Measurements from ENCODE around the gene LY6G5C. TPM values are rescaled to one million over a fixed set of nuclear protein-coding genes. Genes with fewer than 3 reads are reported as not detected.

LY6G5C gene
- total and polyA plus RNA-seq, 9 of the 15 experiments (the other 6 are each of a cell fraction or from before 2014, with no cell fraction given): 0.10 to 0.67 (median 0.46) TPM; not detected in 4

DNA sequence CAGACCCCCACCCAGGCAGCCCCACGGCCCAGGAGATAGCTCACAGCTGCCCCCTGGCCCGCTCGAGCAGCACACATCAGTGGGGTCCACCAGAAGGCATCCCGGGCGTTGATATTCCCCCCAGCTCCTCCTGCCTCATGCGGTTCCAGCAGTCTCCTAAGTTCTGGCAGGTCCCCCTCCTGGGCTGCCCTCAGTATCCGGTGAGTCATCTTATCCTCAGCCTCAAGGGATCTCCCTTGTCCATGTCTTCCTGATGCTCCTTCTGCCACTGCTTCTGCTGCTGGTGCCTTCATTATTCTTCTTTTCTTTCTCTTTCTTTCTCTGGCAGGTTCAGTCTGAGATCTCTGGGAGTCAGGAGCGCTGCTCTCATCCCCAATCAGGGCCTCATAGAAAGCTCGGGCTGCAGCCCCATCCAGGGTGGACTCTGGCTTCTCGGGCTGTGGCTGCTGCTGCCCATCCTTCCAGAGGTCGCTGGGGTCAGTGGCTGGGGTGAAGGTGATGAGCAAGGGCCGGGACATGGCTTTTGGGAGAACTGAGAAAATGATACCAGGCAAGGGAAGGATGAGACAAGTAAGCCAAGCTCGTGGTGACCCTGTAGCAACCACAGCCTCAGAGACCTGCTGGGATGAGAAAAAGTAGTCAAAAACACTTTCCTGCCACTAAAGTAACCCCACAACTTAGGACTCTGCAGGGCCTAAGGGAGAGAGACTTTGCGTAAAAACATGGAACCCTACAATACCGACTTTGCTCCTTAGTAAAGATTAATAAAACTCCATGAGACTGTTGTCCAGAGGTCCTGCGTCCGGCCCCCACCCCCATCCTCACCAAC, 16.7 kb downstream of the LY6G5C start (continued):
- TF ChIP-seq TAF15 (IDR thresholded peaks at IDR 0.05; ENCODE audit: low read depth, low read length) (no peak), RHOXF2B (CRISPR knock-in tag; conservative IDR thresholded peaks at IDR 0.05) (no peak), TRIM24 (IDR thresholded peaks at IDR 0.05) (peak in 1 of 2 experiments; percentile 38; a peak in 1 of 4 replicates), MTF1 (CRISPR knock-in tag; IDR thresholded peaks at IDR 0.05; ENCODE audit: borderline replicate concordance) (no peak), KLF1 (tag; IDR thresholded peaks at IDR 0.05) (no peak), PHB2 (IDR thresholded peaks at IDR 0.05; ENCODE audit: low read depth) (no peak; the same call in 1 of the 2 replicates), PHF21A (IDR thresholded peaks at IDR 0.05; ENCODE audit: borderline replicate concordance, low read depth) (no peak), XRCC5 (IDR thresholded peaks at IDR 0.05; ENCODE audit: low read depth, low read length) (0 out of 2 replicates have a peak, but pooled peaks have one; percentile 28), ETS2 (tag; IDR thresholded peaks at IDR 0.05; ENCODE audit: borderline replicate concordance, poor library complexity, severe bottlenecking) (no peak), ZNF316 (IDR thresholded peaks at IDR 0.05) (peak; percentile 64), ESRRA (IDR thresholded peaks at IDR 0.05; ENCODE audit: borderline replicate concordance, low read depth) (peak; percentile 79), HMG20A (CRISPR knock-in tag; conservative IDR thresholded peaks at IDR 0.05) (no peak), SMARCC2 (IDR thresholded peaks at IDR 0.05; ENCODE audit: low read depth) (peak; percentile 63), POLR2B (IDR thresholded peaks at IDR 0.05; ENCODE audit: low read depth, partially characterized antibody) (peak; percentile 57), KAT7 (CRISPR knock-in tag; IDR thresholded peaks at IDR 0.05; ENCODE audit: borderline replicate concordance) (no peak), BCL6 (CRISPR knock-in tag; IDR thresholded peaks at IDR 0.05) (no peak; the same call in 1 of the 2 replicates), CCNT2 (IDR thresholded peaks at IDR 0.05; ENCODE audit: borderline replicate concordance, extremely low read depth, insufficient read length, low read depth, low read length) (no peak)
- TF ChIP-seq, protein P1, sequence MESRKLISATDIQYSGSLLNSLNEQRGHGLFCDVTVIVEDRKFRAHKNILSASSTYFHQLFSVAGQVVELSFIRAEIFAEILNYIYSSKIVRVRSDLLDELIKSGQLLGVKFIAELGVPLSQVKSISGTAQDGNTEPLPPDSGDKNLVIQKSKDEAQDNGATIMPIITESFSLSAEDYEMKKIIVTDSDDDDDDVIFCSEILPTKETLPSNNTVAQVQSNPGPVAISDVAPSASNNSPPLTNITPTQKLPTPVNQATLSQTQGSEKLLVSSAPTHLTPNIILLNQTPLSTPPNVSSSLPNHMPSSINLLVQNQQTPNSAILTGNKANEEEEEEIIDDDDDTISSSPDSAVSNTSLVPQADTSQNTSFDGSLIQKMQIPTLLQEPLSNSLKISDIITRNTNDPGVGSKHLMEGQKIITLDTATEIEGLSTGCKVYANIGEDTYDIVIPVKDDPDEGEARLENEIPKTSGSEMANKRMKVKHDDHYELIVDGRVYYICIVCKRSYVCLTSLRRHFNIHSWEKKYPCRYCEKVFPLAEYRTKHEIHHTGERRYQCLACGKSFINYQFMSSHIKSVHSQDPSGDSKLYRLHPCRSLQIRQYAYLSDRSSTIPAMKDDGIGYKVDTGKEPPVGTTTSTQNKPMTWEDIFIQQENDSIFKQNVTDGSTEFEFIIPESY (CRISPR knock-in tag; IDR thresholded peaks at IDR 0.05): no peak
- TF ChIP-seq, protein P2, sequence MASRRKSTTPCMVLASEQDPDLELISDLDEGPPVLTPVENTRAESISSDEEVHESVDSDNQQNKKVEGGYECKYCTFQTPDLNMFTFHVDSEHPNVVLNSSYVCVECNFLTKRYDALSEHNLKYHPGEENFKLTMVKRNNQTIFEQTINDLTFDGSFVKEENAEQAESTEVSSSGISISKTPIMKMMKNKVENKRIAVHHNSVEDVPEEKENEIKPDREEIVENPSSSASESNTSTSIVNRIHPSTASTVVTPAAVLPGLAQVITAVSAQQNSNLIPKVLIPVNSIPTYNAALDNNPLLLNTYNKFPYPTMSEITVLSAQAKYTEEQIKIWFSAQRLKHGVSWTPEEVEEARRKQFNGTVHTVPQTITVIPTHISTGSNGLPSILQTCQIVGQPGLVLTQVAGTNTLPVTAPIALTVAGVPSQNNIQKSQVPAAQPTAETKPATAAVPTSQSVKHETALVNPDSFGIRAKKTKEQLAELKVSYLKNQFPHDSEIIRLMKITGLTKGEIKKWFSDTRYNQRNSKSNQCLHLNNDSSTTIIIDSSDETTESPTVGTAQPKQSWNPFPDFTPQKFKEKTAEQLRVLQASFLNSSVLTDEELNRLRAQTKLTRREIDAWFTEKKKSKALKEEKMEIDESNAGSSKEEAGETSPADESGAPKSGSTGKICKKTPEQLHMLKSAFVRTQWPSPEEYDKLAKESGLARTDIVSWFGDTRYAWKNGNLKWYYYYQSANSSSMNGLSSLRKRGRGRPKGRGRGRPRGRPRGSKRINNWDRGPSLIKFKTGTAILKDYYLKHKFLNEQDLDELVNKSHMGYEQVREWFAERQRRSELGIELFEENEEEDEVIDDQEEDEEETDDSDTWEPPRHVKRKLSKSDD (conservative IDR thresholded peaks at IDR 0.05; ENCODE audit: low read length): no peak
- TF ChIP-seq, protein P3, sequence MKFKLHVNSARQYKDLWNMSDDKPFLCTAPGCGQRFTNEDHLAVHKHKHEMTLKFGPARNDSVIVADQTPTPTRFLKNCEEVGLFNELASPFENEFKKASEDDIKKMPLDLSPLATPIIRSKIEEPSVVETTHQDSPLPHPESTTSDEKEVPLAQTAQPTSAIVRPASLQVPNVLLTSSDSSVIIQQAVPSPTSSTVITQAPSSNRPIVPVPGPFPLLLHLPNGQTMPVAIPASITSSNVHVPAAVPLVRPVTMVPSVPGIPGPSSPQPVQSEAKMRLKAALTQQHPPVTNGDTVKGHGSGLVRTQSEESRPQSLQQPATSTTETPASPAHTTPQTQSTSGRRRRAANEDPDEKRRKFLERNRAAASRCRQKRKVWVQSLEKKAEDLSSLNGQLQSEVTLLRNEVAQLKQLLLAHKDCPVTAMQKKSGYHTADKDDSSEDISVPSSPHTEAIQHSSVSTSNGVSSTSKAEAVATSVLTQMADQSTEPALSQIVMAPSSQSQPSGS (CRISPR knock-in tag; IDR thresholded peaks at IDR 0.05): no peak
- TF ChIP-seq, protein P4, sequence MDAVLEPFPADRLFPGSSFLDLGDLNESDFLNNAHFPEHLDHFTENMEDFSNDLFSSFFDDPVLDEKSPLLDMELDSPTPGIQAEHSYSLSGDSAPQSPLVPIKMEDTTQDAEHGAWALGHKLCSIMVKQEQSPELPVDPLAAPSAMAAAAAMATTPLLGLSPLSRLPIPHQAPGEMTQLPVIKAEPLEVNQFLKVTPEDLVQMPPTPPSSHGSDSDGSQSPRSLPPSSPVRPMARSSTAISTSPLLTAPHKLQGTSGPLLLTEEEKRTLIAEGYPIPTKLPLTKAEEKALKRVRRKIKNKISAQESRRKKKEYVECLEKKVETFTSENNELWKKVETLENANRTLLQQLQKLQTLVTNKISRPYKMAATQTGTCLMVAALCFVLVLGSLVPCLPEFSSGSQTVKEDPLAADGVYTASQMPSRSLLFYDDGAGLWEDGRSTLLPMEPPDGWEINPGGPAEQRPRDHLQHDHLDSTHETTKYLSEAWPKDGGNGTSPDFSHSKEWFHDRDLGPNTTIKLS (IDR thresholded peaks at IDR 0.05; ENCODE audit: borderline replicate concordance, low read depth): no peak
